A549 (cell line): Measurements from ENCODE around the gene AKAP6. TPM values are rescaled to one million over a fixed set of nuclear protein-coding genes. Genes with fewer than 3 reads are reported as not detected.

Experiments
- ATAC-seq, 2 experiments: fragments of 200-7000 bp in 1 of 2; fragments of >200 bp in 1 of 2; cut with Nextera tagmentation in 1 of 2; cut with Tn5 transposase in 1 of 2; 3 replicates each; pipeline versions ENCODE4 v1.8.0 to v1.9.1; 2018 to 2020; ENCODE audit warnings: mild to moderate bottlenecking in 1 of 2, moderate library complexity in 1 of 2
- CTCF ChIA-PET: fragments of 300-600 bp; sonication (Branson Sonifier 250); formaldehyde crosslinking; extraction: SDS; loops from one replicate; lab custom pipeline; 2021; ENCODE audit warnings: antibody characterized with exemption, inconsistent platforms; lab: Yijun Ruan, JAX
- POLR2A ChIA-PET: fragments of 350-600 bp; formaldehyde crosslinking; extraction: SDS; loops from one replicate; lab custom pipeline; 2021; ENCODE audit warnings: antibody characterized with exemption, inconsistent platforms; lab: Yijun Ruan, JAX
- DNase-seq, 2 experiments: peaks; one replicate each; pipeline versions ENCODE4 v3.0.0 to v3.0.0-alpha.2; 2011 to 2016; ENCODE audit warnings: low read depth in 1 of 2, low spot score in 1 of 2
- FAIRE-seq: peaks from 2 replicates; lab custom pipeline; 2011; peaks lifted over from hg19 to GRCh38; lab: Jason Lieb, UNC
- H3K27ac ChIP-seq, 2 experiments: fragments of >200 bp; sonication (Bioruptor Twin); formaldehyde crosslinking; 3 replicates each; pipeline ENCODE4 v1.5.1; 2016 to 2017
- H3K4me1 ChIP-seq: fragments of >200 bp; sonication (Bioruptor Twin); formaldehyde crosslinking; 3 replicates; pipeline ENCODE4 v1.6.1; 2016
- H3K4me2 ChIP-seq: fragments of >200 bp; sonication (Bioruptor Twin); formaldehyde crosslinking; 3 replicates; pipeline ENCODE4 v1.6.1; 2016
- H3K4me3 ChIP-seq: fragments of >200 bp; sonication (Bioruptor Twin); formaldehyde crosslinking; 3 replicates; pipeline ENCODE4 v1.5.1; 2016
- H3K9me3 ChIP-seq: fragments of >200 bp; sonication (Bioruptor Twin); formaldehyde crosslinking; 3 replicates; pipeline ENCODE4 v1.6.1; 2016
- CBX8 ChIP-seq: fragments of 200-600 bp; sonication (generic); IDR thresholded peaks from 2 replicates; pipeline ENCODE4 v1.6.1; 2016
- CEBPB ChIP-seq, 2 experiments: fragments of >200 bp in 1 of 2; sonication (Bioruptor Twin) in 1 of 2; formaldehyde crosslinking in 1 of 2; IDR thresholded peaks; 2 replicates each; pipeline ENCODE4 v1.6.1; 2012 to 2016
- CHD2 ChIP-seq: fragments of 150-350 bp; IDR thresholded peaks from 2 replicates; pipeline ENCODE4 v1.6.1; 2014; ENCODE audit warnings: low read length; ENCODE audit not compliant: partially characterized antibody
- CHD4 ChIP-seq: fragments of 200-600 bp; sonication (generic); IDR thresholded peaks from 2 replicates; pipeline ENCODE4 v1.6.1; 2016; ENCODE audit warnings: antibody characterized with exemption, mild to moderate bottlenecking, borderline replicate concordance
- EHMT2 ChIP-seq: fragments of 200-600 bp; sonication (generic); IDR thresholded peaks from 2 replicates; pipeline ENCODE4 v1.6.1; 2016; ENCODE audit warnings: antibody characterized with exemption, low read depth, mild to moderate bottlenecking, moderate library complexity
- ESRRA ChIP-seq: fragments of 150-350 bp; IDR thresholded peaks from 2 replicates; pipeline ENCODE4 v1.6.1; 2014; ENCODE audit warnings: mild to moderate bottlenecking, low read length, borderline replicate concordance
- FOSL2 ChIP-seq, 2 experiments: fragments of 450-650 bp in 1 of 2; fragments of >200 bp in 1 of 2; sonication (Bioruptor Twin) in 1 of 2; formaldehyde crosslinking; IDR thresholded peaks; 2 replicates each; pipeline versions ENCODE4 v1.5.0 to v1.6.1; 2016 to 2020; ENCODE audit warnings: mild to moderate bottlenecking in 1 of 2, moderate library complexity in 1 of 2
- GATA3 ChIP-seq: IDR thresholded peaks from 2 replicates; pipeline ENCODE4 v1.6.1; 2012; ENCODE audit warnings: borderline replicate concordance
- HOXA7 ChIP-seq: fragments of 250-450 bp; sonication (Bioruptor Pico); IDR thresholded peaks from 2 replicates; pipeline ENCODE4 v1.5.0; 2020; ENCODE audit warnings: mild to moderate bottlenecking, moderate library complexity
- HOXB13 ChIP-seq: fragments of 250-450 bp; sonication (Bioruptor Pico); IDR thresholded peaks from 2 replicates; pipeline ENCODE4 v1.5.0; 2020; ENCODE audit warnings: low read depth, mild to moderate bottlenecking, moderate library complexity
- HOXB5 ChIP-seq: fragments of 250-450 bp; sonication (Bioruptor Pico); IDR thresholded peaks from 2 replicates; pipeline ENCODE4 v1.5.0; 2020; ENCODE audit warnings: mild to moderate bottlenecking, moderate library complexity
- JUNB ChIP-seq: fragments of >200 bp; sonication (Bioruptor Twin); formaldehyde crosslinking; IDR thresholded peaks from 2 replicates; pipeline ENCODE4 v1.6.1; 2016
- MAFK ChIP-seq: fragments of 450-650 bp; IDR thresholded peaks from 2 replicates; pipeline ENCODE4 v1.6.1; 2014; ENCODE audit not compliant: partially characterized antibody
- NFE2L2 ChIP-seq: fragments of 150-350 bp; conservative IDR thresholded peaks from 2 replicates; pipeline ENCODE4 v1.6.1; 2014; ENCODE audit warnings: low read length
- NPAS2 ChIP-seq: fragments of 250-450 bp; sonication (Bioruptor Pico); IDR thresholded peaks from 2 replicates; pipeline ENCODE4 v1.8.0; 2022; ENCODE audit warnings: mild to moderate bottlenecking, moderate library complexity, borderline replicate concordance
- POLR2AphosphoS2 ChIP-seq: conservative IDR thresholded peaks from 2 replicates; pipeline ENCODE4 v1.6.1; 2012; ENCODE audit warnings: low read length, improper control_type of control experiment, inconsistent platforms
- RCOR1 ChIP-seq: fragments of 150-350 bp; IDR thresholded peaks from 2 replicates; pipeline ENCODE4 v1.6.1; 2014; ENCODE audit warnings: antibody characterized with exemption, low read length, low read depth
- RNF2 ChIP-seq: fragments of 200-600 bp; sonication (generic); IDR thresholded peaks from 2 replicates; pipeline ENCODE4 v1.6.1; 2016; ENCODE audit warnings: low read depth, mild to moderate bottlenecking, antibody characterized with exemption, moderate library complexity, borderline replicate concordance
- SMC3 ChIP-seq: fragments of >200 bp; sonication (Bioruptor Twin); formaldehyde crosslinking; IDR thresholded peaks from 3 replicates; pipeline ENCODE4 v1.6.1; 2018; ENCODE audit warnings: inconsistent platforms
- SREBF2 ChIP-seq: fragments of 450-650 bp; IDR thresholded peaks from 2 replicates; pipeline ENCODE4 v1.6.1; 2014; ENCODE audit warnings: mild to moderate bottlenecking, moderate library complexity
- TFCP2L1 ChIP-seq: fragments of 250-450 bp; sonication (Bioruptor Pico); IDR thresholded peaks from 2 replicates; pipeline ENCODE4 v1.5.0; 2021; ENCODE audit warnings: mild to moderate bottlenecking
- ZC3H11A ChIP-seq: fragments of 450-650 bp; IDR thresholded peaks from 2 replicates; pipeline ENCODE4 v1.6.1; 2014; ENCODE audit warnings: antibody characterized with exemption, mild to moderate bottlenecking
- ZNF302 ChIP-seq: fragments of 250-450 bp; sonication (Bioruptor Pico); IDR thresholded peaks from 2 replicates; pipeline ENCODE4 v1.9.0; 2021; ENCODE audit warnings: inconsistent platforms, mild to moderate bottlenecking, moderate library complexity
- ZSCAN20 ChIP-seq: fragments of 250-450 bp; sonication (Bioruptor Pico); IDR thresholded peaks from 2 replicates; pipeline ENCODE4 v1.8.0; 2022; ENCODE audit warnings: mild to moderate bottlenecking, moderate library complexity
- WGBS: methylation state at CpG from one replicate; pipeline ENCODE4 v1.1.6; 2017; ENCODE audit errors: missing lambda C conversion rate; 5-methylcytosine and 5-hydroxymethylcytosine counted together
- polyA plus RNA-seq, 4 experiments: library from polyadenylated mRNA; depleted of rRNA in 3 of 4; stranded (reverse); fragments of >200 nt; fragmentation: RNase III in 1 of 4; extraction: RNeasy Plus Mini Kit Qiagen cat#74134 plus additional on column Dnase treatment in 1 of 4; gene quantifications; 2 replicates in 3 of 4; 3 replicates in 1 of 4; pipeline ENCODE4 v1.2.3, GENCODE V29; 2011 to 2017
- TF ChIP-seq, protein P1 (sequence below): fragments of 450-650 bp; IDR thresholded peaks from 2 replicates; pipeline ENCODE4 v1.6.1; 2014; ENCODE audit warnings: antibody characterized with exemption
- TF ChIP-seq, protein P2 (sequence below): IDR thresholded peaks from 2 replicates; pipeline ENCODE4 v1.6.1; 2012
- TF ChIP-seq, protein P3 (sequence below): fragments of >200 bp; sonication (Bioruptor Twin); formaldehyde crosslinking; IDR thresholded peaks from 3 replicates; pipeline ENCODE4 v1.5.1; 2016
- TF ChIP-seq, protein P4 (sequence below): fragments of >200 bp; sonication (Bioruptor Twin); formaldehyde crosslinking; IDR thresholded peaks from 3 replicates; pipeline ENCODE4 v1.6.1; 2016
- TF ChIP-seq, protein P5 (sequence below): fragments of 250-450 bp; sonication (Bioruptor Pico); IDR thresholded peaks from 2 replicates; pipeline ENCODE4 v1.5.0; 2021; ENCODE audit warnings: mild to moderate bottlenecking, moderate library complexity, borderline replicate concordance

The AKAP6 gene
- polyA plus RNA-seq, 2 of the 4 experiments (the other 2 are of a cell fraction) = 0.27 to 1.9 TPM

DNA sequence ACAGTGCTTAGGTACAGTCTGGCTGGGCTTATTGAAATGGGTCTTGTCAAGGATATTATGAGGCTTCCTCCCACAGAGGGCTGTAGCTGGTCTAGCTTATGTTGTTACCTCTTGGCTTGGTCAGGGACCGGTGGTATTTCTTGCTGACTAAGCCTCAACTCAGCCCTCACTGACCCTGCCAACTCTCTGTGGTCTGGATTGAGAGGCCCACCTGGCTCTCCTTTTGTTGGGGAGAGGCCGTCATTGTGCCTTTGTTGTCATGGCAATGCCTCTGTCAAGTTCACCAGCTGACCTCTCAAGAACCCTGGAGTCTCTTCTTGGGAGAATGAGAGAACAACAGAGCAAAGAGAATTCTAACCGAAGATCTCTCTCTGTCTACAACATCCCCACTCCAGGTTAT, 364.0 kb downstream of the AKAP6 start:
- H3K9me3 ChIP-seq = no peaks in the 10 kb centered on the region
- no peak for TF ChIP-seq RCOR1
- no peak for TF ChIP-seq SMC3
- TF ChIP-seq, protein P1, sequence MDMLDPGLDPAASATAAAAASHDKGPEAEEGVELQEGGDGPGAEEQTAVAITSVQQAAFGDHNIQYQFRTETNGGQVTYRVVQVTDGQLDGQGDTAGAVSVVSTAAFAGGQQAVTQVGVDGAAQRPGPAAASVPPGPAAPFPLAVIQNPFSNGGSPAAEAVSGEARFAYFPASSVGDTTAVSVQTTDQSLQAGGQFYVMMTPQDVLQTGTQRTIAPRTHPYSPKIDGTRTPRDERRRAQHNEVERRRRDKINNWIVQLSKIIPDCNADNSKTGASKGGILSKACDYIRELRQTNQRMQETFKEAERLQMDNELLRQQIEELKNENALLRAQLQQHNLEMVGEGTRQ = no peak
- no peak for TF ChIP-seq CHD4
- TF ChIP-seq, protein P2, sequence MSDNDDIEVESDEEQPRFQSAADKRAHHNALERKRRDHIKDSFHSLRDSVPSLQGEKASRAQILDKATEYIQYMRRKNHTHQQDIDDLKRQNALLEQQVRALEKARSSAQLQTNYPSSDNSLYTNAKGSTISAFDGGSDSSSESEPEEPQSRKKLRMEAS = no peak
- TF ChIP-seq CBX8 = no peak
- no peak for TF ChIP-seq EHMT2
- no peak for TF ChIP-seq ZSCAN20 (CRISPR knock-in tag)
- no peak for TF ChIP-seq NPAS2 (CRISPR knock-in tag)
- TF ChIP-seq FOSL2 (IDR thresholded peaks at IDR 0.05) = no peak
- TF ChIP-seq FOSL2 (CRISPR knock-in tag; IDR thresholded peaks at IDR 0.05) = no peak
- no peak for TF ChIP-seq SREBF2
- no peak for TF ChIP-seq NFE2L2
- TF ChIP-seq, protein P3, sequence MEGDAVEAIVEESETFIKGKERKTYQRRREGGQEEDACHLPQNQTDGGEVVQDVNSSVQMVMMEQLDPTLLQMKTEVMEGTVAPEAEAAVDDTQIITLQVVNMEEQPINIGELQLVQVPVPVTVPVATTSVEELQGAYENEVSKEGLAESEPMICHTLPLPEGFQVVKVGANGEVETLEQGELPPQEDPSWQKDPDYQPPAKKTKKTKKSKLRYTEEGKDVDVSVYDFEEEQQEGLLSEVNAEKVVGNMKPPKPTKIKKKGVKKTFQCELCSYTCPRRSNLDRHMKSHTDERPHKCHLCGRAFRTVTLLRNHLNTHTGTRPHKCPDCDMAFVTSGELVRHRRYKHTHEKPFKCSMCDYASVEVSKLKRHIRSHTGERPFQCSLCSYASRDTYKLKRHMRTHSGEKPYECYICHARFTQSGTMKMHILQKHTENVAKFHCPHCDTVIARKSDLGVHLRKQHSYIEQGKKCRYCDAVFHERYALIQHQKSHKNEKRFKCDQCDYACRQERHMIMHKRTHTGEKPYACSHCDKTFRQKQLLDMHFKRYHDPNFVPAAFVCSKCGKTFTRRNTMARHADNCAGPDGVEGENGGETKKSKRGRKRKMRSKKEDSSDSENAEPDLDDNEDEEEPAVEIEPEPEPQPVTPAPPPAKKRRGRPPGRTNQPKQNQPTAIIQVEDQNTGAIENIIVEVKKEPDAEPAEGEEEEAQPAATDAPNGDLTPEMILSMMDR = no peak
- no peak for TF ChIP-seq HOXA7 (CRISPR knock-in tag)
- ATAC-seq (no peak), FAIRE-seq (no peak), DNase-seq (no peak)
- POLR2A ChIA-PET = no interaction called here
- WGBS = 29% methylated on average over 3 of the region's 3 CpGs
- no peak overlapping the region for H3K4me2 ChIP-seq
- no peaks in the 10 kb centered on the region for H3K4me1 ChIP-seq
- H3K27ac ChIP-seq = no peak overlapping the region
- H3K4me3 ChIP-seq = no peak overlapping the region
- CTCF ChIA-PET = no interaction called here

DNA sequence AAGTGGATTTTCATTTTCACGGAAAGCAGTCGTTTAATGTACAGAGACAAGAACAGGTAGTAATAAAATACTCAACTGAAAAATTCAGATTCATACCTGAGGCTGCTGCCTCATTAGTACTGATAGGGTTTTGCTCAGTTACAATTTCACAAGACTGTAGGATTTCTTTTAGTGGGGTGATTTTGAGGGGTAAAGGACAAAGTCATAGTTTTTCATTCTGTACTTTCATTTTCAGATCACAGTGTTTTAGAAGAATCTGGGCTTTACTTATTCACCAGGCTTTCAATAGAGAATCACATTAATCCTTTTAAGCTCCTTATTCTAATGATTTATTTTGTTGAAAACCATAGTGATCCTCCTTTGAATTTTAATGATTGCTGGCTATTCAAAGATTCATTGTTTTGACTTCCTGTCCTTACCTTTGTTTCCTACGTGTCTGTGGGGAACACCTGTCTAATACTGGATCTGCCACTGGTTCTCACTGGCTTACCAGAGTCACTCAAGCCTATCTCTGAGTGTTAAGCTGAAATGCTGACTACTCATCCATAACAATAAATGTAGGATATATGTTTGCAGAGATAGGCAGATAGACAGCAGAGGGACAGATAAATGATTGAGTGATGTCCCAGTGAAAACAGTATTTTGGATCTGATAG, 365.8 kb downstream of the AKAP6 start:
- ATAC-seq (no peak), FAIRE-seq (no peak), DNase-seq (no peak)
- 61% methylated on average over 3 of the region's 3 CpGs for WGBS
- Histone ChIP-seq H3K4me2 (no peak overlapping the region), H3K4me1 (no peaks in the 10 kb centered on the region), H3K4me3 (no peak overlapping the region), H3K9me3 (no peaks in the 10 kb centered on the region), H3K27ac (no peak overlapping the region)
- CTCF ChIA-PET = no interaction called here
- no peak for TF ChIP-seq HOXB13
- no peak for TF ChIP-seq GATA3
- TF ChIP-seq MAFK = no peak
- no peak for TF ChIP-seq SMC3
- no peak for TF ChIP-seq HOXB5
- TF ChIP-seq RNF2 = no peak
- TF ChIP-seq, protein P4, sequence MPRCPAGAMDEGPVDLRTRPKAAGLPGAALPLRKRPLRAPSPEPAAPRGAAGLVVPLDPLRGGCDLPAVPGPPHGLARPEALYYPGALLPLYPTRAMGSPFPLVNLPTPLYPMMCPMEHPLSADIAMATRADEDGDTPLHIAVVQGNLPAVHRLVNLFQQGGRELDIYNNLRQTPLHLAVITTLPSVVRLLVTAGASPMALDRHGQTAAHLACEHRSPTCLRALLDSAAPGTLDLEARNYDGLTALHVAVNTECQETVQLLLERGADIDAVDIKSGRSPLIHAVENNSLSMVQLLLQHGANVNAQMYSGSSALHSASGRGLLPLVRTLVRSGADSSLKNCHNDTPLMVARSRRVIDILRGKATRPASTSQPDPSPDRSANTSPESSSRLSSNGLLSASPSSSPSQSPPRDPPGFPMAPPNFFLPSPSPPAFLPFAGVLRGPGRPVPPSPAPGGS = no peak
- TF ChIP-seq CHD2 = no peak
- TF ChIP-seq, protein P5, sequence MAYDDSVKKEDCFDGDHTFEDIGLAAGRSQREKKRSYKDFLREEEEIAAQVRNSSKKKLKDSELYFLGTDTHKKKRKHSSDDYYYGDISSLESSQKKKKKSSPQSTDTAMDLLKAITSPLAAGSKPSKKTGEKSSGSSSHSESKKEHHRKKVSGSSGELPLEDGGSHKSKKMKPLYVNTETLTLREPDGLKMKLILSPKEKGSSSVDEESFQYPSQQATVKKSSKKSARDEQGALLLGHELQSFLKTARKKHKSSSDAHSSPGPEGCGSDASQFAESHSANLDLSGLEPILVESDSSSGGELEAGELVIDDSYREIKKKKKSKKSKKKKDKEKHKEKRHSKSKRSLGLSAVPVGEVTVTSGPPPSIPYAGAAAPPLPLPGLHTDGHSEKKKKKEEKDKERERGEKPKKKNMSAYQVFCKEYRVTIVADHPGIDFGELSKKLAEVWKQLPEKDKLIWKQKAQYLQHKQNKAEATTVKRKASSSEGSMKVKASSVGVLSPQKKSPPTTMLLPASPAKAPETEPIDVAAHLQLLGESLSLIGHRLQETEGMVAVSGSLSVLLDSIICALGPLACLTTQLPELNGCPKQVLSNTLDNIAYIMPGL (CRISPR knock-in tag) = no peak
- TF ChIP-seq CHD4 = no peak
- TF ChIP-seq ESRRA = no peak
- no peak for TF ChIP-seq ZNF302 (CRISPR knock-in tag)
- TF ChIP-seq ZC3H11A = no peak
- TF ChIP-seq TFCP2L1 (CRISPR knock-in tag) = no peak
- TF ChIP-seq, protein P2 = no peak
- no peak for TF ChIP-seq POLR2AphosphoS2
- TF ChIP-seq CEBPB (IDR thresholded peaks at IDR 0.05) = no peak
- TF ChIP-seq EHMT2 = no peak
- no peak for TF ChIP-seq JUNB
- POLR2A ChIA-PET = no interaction called here
